Measurements from ENCODE around the gene PPP2R3B. TPM values are rescaled to one million over a fixed set of nuclear protein-coding genes. Genes with fewer than 3 reads are reported as not detected.

Gene PPP2R3B
- total RNA-seq, 1 experiment from 2014 or later: 130 TPM

DNA sequence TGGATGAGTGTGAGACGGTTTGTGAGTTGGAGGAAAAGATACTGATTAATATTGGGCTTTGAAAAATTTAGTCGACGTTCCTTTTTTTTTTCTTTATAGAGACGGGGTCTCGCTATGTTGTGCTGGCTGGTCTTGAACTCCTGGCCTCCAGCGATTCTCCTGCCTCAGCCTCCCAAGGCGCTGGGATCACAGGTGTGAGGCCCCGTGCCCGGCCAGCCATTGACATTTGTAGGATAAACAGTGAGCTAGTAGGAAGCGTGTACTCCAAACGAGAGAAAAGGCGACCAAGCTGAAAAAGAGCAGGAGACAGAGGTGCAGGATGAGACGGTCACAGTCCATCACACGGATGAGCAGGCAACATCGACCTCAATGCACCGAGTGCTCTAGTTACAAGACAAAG is 19.4 kb downstream of the PPP2R3B start:
- peaks cover 4% of the 10 kb centered on the region for H3K27me3 Mint-ChIP-seq (ENCODE audit: low read depth)
- H3K4me1 Mint-ChIP-seq: peaks cover 24% of the 10 kb centered on the region
- no peak overlapping the region for H3K4me3 Mint-ChIP-seq
- H3K27ac Mint-ChIP-seq: peak overlapping the region; percentile 81
- CTCF ChIA-PET: no interaction called here
- DNase-seq (ENCODE audit: low spot score) (no peak), ATAC-seq (no peak)
- H3K36me3 Mint-ChIP-seq: peaks cover 22% of the 10 kb centered on the region
- TF ChIP-seq ETV6 (CRISPR knock-in tag; IDR thresholded peaks at IDR 0.05) (no peak), ZNF263 (CRISPR knock-in tag; IDR thresholded peaks at IDR 0.05; ENCODE audit: low read depth) (no peak), ZNF423 (CRISPR knock-in tag; IDR thresholded peaks at IDR 0.05) (no peak), SOX15 (CRISPR knock-in tag; IDR thresholded peaks at IDR 0.05) (no peak), NR1H2 (CRISPR knock-in tag; IDR thresholded peaks at IDR 0.05) (no peak), PRRX2 (CRISPR knock-in tag; IDR thresholded peaks at IDR 0.05) (no peak), ZNF396 (CRISPR knock-in tag; IDR thresholded peaks at IDR 0.05; ENCODE audit: borderline replicate concordance) (no peak), JAZF1 (CRISPR knock-in tag; IDR thresholded peaks at IDR 0.05) (no peak)
- TF ChIP-seq, protein P1, sequence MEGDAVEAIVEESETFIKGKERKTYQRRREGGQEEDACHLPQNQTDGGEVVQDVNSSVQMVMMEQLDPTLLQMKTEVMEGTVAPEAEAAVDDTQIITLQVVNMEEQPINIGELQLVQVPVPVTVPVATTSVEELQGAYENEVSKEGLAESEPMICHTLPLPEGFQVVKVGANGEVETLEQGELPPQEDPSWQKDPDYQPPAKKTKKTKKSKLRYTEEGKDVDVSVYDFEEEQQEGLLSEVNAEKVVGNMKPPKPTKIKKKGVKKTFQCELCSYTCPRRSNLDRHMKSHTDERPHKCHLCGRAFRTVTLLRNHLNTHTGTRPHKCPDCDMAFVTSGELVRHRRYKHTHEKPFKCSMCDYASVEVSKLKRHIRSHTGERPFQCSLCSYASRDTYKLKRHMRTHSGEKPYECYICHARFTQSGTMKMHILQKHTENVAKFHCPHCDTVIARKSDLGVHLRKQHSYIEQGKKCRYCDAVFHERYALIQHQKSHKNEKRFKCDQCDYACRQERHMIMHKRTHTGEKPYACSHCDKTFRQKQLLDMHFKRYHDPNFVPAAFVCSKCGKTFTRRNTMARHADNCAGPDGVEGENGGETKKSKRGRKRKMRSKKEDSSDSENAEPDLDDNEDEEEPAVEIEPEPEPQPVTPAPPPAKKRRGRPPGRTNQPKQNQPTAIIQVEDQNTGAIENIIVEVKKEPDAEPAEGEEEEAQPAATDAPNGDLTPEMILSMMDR (IDR thresholded peaks at IDR 0.05): no peak
- TF ChIP-seq, protein P2, sequence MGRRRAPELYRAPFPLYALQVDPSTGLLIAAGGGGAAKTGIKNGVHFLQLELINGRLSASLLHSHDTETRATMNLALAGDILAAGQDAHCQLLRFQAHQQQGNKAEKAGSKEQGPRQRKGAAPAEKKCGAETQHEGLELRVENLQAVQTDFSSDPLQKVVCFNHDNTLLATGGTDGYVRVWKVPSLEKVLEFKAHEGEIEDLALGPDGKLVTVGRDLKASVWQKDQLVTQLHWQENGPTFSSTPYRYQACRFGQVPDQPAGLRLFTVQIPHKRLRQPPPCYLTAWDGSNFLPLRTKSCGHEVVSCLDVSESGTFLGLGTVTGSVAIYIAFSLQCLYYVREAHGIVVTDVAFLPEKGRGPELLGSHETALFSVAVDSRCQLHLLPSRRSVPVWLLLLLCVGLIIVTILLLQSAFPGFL (CRISPR knock-in tag; IDR thresholded peaks at IDR 0.05; ENCODE audit: borderline replicate concordance): no peak
- TF ChIP-seq, protein P3, sequence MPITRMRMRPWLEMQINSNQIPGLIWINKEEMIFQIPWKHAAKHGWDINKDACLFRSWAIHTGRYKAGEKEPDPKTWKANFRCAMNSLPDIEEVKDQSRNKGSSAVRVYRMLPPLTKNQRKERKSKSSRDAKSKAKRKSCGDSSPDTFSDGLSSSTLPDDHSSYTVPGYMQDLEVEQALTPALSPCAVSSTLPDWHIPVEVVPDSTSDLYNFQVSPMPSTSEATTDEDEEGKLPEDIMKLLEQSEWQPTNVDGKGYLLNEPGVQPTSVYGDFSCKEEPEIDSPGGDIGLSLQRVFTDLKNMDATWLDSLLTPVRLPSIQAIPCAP (CRISPR knock-in tag; IDR thresholded peaks at IDR 0.05): no peak
- TF ChIP-seq, protein P4, sequence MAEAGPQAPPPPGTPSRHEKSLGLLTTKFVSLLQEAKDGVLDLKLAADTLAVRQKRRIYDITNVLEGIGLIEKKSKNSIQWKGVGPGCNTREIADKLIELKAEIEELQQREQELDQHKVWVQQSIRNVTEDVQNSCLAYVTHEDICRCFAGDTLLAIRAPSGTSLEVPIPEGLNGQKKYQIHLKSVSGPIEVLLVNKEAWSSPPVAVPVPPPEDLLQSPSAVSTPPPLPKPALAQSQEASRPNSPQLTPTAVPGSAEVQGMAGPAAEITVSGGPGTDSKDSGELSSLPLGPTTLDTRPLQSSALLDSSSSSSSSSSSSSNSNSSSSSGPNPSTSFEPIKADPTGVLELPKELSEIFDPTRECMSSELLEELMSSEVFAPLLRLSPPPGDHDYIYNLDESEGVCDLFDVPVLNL (CRISPR knock-in tag; IDR thresholded peaks at IDR 0.05; ENCODE audit: borderline replicate concordance, low read depth): no peak
- TF ChIP-seq, protein P5, sequence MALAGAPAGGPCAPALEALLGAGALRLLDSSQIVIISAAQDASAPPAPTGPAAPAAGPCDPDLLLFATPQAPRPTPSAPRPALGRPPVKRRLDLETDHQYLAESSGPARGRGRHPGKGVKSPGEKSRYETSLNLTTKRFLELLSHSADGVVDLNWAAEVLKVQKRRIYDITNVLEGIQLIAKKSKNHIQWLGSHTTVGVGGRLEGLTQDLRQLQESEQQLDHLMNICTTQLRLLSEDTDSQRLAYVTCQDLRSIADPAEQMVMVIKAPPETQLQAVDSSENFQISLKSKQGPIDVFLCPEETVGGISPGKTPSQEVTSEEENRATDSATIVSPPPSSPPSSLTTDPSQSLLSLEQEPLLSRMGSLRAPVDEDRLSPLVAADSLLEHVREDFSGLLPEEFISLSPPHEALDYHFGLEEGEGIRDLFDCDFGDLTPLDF (CRISPR knock-in tag; IDR thresholded peaks at IDR 0.05): no peak
- TF ChIP-seq, protein P6, sequence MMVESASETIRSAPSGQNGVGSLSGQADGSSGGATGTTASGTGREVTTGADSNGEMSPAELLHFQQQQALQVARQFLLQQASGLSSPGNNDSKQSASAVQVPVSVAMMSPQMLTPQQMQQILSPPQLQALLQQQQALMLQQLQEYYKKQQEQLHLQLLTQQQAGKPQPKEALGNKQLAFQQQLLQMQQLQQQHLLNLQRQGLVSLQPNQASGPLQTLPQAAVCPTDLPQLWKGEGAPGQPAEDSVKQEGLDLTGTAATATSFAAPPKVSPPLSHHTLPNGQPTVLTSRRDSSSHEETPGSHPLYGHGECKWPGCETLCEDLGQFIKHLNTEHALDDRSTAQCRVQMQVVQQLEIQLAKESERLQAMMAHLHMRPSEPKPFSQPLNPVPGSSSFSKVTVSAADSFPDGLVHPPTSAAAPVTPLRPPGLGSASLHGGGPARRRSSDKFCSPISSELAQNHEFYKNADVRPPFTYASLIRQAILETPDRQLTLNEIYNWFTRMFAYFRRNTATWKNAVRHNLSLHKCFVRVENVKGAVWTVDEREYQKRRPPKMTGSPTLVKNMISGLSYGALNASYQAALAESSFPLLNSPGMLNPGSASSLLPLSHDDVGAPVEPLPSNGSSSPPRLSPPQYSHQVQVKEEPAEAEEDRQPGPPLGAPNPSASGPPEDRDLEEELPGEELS (CRISPR knock-in tag; IDR thresholded peaks at IDR 0.05): no peak
- POLR2A ChIA-PET: no interaction called here
- peaks cover 8% of the 10 kb centered on the region for H3K9me3 Mint-ChIP-seq

DNA sequence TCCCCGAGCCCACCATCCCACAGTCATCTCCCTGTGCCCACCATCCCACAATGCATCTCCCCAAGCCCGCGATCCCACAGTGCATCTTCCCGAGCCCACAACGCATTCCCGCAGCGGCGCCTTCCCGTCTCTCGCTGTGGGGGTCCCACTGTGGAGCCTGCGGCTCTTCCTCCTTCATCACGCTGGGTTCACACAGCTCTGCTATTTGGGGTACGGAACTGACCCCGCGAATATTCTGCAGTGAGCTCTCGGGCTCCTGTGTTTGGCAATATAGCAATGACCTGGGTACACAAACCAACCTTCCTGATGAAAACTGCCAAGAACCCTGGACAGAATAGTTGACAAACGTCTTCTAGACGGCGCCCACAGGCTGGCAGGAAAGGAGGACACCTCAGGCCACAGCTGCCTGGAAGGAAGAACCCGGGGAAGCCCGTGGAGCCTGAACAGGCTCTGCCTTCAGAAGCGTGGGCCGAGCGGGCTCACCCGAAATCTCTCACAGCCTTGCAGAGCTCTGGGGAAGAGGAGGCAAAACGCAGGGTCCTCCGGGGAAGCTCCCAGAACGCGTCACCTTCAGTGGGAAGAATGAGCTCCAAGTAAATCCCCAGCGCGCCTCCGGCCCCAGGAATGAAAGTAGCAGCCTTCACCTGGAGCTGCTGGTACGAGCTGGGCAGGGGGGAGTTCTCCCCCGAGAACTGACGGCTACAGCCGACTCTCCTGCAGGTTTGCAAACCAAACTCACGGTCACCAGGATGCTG is 22.9 kb downstream of the PPP2R3B start:
- Mint-ChIP-seq H3K27me3 (ENCODE audit: low read depth) (no peaks in the 10 kb centered on the region; the same call in 1 of the 2 replicates), H3K27ac (no peak overlapping the region), H3K9me3 (peaks cover 8% of the 10 kb centered on the region), H3K36me3 (peaks cover 48% of the 10 kb centered on the region), H3K4me3 (no peak overlapping the region), H3K4me1 (peaks cover under 1% of the 10 kb centered on the region)
- ChIA-PET CTCF (no interaction called here), POLR2A (no interaction called here)
- ATAC-seq (no peak), DNase-seq (ENCODE audit: low spot score) (no peak)
- TF ChIP-seq, protein P7, sequence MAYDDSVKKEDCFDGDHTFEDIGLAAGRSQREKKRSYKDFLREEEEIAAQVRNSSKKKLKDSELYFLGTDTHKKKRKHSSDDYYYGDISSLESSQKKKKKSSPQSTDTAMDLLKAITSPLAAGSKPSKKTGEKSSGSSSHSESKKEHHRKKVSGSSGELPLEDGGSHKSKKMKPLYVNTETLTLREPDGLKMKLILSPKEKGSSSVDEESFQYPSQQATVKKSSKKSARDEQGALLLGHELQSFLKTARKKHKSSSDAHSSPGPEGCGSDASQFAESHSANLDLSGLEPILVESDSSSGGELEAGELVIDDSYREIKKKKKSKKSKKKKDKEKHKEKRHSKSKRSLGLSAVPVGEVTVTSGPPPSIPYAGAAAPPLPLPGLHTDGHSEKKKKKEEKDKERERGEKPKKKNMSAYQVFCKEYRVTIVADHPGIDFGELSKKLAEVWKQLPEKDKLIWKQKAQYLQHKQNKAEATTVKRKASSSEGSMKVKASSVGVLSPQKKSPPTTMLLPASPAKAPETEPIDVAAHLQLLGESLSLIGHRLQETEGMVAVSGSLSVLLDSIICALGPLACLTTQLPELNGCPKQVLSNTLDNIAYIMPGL (CRISPR knock-in tag; IDR thresholded peaks at IDR 0.05): no peak
- TF ChIP-seq, protein P8, sequence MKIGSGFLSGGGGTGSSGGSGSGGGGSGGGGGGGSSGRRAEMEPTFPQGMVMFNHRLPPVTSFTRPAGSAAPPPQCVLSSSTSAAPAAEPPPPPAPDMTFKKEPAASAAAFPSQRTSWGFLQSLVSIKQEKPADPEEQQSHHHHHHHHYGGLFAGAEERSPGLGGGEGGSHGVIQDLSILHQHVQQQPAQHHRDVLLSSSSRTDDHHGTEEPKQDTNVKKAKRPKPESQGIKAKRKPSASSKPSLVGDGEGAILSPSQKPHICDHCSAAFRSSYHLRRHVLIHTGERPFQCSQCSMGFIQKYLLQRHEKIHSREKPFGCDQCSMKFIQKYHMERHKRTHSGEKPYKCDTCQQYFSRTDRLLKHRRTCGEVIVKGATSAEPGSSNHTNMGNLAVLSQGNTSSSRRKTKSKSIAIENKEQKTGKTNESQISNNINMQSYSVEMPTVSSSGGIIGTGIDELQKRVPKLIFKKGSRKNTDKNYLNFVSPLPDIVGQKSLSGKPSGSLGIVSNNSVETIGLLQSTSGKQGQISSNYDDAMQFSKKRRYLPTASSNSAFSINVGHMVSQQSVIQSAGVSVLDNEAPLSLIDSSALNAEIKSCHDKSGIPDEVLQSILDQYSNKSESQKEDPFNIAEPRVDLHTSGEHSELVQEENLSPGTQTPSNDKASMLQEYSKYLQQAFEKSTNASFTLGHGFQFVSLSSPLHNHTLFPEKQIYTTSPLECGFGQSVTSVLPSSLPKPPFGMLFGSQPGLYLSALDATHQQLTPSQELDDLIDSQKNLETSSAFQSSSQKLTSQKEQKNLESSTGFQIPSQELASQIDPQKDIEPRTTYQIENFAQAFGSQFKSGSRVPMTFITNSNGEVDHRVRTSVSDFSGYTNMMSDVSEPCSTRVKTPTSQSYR (CRISPR knock-in tag; IDR thresholded peaks at IDR 0.05): no peak
- no peak for TF ChIP-seq RORB (CRISPR knock-in tag; IDR thresholded peaks at IDR 0.05)
- no peak for TF ChIP-seq ZNF423 (CRISPR knock-in tag; IDR thresholded peaks at IDR 0.05)
